Activated T-helper 2 cell treated with anti-CD3 and anti-CD28 coated beads, Interferon-gamma antibody, Interleukin-2, Interleukin-4, amounts not matched to agents 10 μg/mL and 5 μg/mL and 100 μg/mL, durations not matched to agents 14 hours and 24 hours and 36 hours (primary cell): ENCODE data around the gene CCDC85B. TPM values are rescaled to one million over a fixed set of nuclear protein-coding genes. Genes with fewer than 3 reads are reported as not detected.

Source experiments
- DNase-seq: peaks from one replicate; pipeline ENCODE4 v3.0.0; 2021; ENCODE audit warnings: low spot score
- H3K27ac Mint-ChIP-seq: one replicate; pipeline ENCODE4 v1.8.0; 2021; ENCODE audit warnings: mixed read lengths
- H3K27me3 Mint-ChIP-seq: one replicate; pipeline ENCODE4 v1.8.0; 2021; ENCODE audit warnings: low read depth, mixed read lengths
- H3K36me3 Mint-ChIP-seq: one replicate; pipeline ENCODE4 v1.8.0; 2021; ENCODE audit warnings: low read depth, mixed read lengths
- H3K4me1 Mint-ChIP-seq: one replicate; pipeline ENCODE4 v1.8.0; 2021; ENCODE audit warnings: low read depth, mixed read lengths
- H3K4me3 Mint-ChIP-seq: one replicate; pipeline ENCODE4 v1.8.0; 2021; ENCODE audit warnings: low read depth, mild to moderate bottlenecking, moderate library complexity, mixed read lengths
- H3K9me3 Mint-ChIP-seq: one replicate; pipeline ENCODE4 v1.8.0; 2021; ENCODE audit warnings: mixed read lengths
- intact Hi-C: fragments of 100-400 bp; cut with micrococcal nuclease; formaldehyde crosslinking; loops from one replicate; pipeline ENCODE4 v1.15.1; 2023
- total RNA-seq: library from RNA; stranded (reverse); gene quantifications from 2 replicates; pipeline ENCODE4 v1.2.3, GENCODE V29; 2022

The CCDC85B gene
- total RNA-seq, 1 donor from 2014 or later = 53.2 TPM

DNA sequence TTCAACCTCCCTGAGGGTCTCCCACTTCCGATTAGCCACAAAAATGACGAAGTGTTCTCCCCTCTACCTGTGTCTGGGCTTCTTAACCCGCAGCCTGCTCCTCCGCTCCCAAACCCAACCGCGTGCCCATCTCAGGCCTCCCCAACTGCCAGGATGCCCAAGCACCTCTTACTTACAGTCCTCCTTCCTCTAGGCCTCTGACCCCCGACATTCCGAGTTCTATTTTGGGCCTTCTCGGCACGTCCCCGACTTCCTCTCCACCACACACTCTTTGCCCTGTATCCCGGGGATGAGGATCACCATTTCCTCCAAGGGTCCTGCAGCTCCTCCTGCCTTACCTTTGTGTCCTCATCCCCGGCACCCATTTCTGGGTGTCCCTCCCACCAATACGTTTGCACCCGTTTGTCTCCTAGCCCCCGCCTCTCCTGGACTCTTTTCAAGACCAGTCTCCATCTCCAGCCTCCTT, 30.6 kb upstream of the CCDC85B start:
- Mint-ChIP-seq H3K36me3 (peaks cover 58% of the 10 kb centered on the region), H3K9me3 (no peaks in the 10 kb centered on the region), H3K27me3 (no peaks in the 10 kb centered on the region), H3K4me3 (peak overlapping the region; percentile 94), H3K4me1 (peaks cover 31% of the 10 kb centered on the region), H3K27ac (peak overlapping the region; percentile 97)
- intact Hi-C loops = loop anchor here (1.0 to 10.0 kb wide), 9 partner anchors 13 to 775 kb away; partner anchors contain the start of genes BANF1, C11orf68, CDCA5 and DRAP1
- no peak for DNase-seq

DNA sequence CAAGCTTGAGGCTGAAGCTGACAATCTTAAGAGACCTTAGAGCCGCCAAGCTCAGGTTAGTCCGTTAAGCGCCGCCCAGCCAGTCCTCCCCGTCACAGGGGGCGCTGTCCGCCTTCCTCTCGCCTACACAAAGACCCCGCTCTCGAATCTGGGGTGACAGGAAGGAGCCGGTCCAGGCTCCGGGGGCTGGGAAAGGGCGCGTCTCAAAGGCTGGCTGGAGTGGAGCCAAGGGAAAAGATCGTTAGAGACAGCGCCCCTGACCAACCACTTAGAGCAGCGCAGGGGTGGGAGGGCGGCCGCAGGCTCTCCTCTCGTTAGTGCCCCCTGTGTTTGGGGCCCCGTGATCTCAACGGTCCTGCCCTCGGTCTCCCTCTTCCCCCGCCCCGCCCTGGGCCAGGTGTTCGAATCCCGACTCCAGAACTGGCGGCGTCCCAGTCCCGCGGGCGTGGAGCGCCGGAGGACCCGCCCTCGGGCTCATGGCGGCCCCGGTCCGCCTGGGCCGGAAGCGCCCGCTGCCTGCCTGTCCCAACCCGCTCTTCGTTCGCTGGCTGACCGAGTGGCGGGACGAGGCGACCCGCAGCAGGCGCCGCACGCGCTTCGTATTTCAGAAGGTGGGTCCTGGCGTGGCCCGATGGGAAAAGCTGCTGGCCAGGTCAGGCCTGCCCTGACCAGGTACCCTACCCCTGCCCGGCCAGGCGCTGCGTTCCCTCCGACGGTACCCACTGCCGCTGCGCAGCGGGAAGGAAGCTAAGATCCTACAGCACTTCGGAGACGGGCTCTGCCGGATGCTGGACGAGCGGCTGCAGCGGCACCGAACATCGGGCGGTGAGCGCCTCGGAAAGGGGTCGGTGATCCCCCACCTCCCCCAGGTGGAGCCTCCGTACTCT, 30.0 kb upstream of the CCDC85B start, which contains the start of gene MUS81:
MUS81 (plus strand) TSS at position 156 of the 887 bp plus-strand sequence; CDS start at position 477, 321 bp downstream.
- Mint-ChIP-seq H3K4me1 (peaks cover 30% of the 10 kb centered on the region), H3K27me3 (no peaks in the 10 kb centered on the region), H3K4me3 (peak within 1 kb of the TSS; percentile 94), H3K36me3 (peaks cover 58% of the 10 kb centered on the region), H3K9me3 (no peaks in the 10 kb centered on the region), H3K27ac (peak within 1 kb of the TSS; percentile 97)
- intact Hi-C loops = loop anchor here (1.0 kb wide), 2 partner anchors 129 to 192 kb away; partner anchors contain the start of gene SF3B2
- DNase-seq = peak; percentile 94

DNA sequence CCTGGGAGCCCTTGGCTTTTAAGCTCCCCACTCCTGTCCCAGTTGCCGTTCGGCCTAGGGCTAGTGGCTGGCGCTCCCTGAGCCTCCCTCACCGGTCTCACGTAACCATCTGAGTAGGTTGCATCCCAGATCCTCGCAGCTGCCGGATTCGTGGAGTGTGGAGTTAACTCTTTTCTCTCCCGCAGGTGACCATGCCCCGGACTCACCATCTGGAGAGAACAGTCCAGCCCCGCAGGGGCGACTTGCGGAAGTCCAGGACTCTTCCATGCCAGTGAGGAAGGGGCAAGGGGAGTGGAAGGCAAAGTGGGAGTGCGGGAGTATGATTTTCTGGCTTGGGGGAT, 29.3 kb upstream of the CCDC85B start:
- peak overlapping the region; percentile 92 for H3K27ac Mint-ChIP-seq
- no peak for DNase-seq
- no peaks in the 10 kb centered on the region for H3K27me3 Mint-ChIP-seq
- peaks cover 53% of the 10 kb centered on the region for H3K36me3 Mint-ChIP-seq
- H3K4me3 Mint-ChIP-seq = peak overlapping the region; percentile 94
- intact Hi-C loops = no loop called here
- no peaks in the 10 kb centered on the region for H3K9me3 Mint-ChIP-seq
- peaks cover 25% of the 10 kb centered on the region for H3K4me1 Mint-ChIP-seq

DNA sequence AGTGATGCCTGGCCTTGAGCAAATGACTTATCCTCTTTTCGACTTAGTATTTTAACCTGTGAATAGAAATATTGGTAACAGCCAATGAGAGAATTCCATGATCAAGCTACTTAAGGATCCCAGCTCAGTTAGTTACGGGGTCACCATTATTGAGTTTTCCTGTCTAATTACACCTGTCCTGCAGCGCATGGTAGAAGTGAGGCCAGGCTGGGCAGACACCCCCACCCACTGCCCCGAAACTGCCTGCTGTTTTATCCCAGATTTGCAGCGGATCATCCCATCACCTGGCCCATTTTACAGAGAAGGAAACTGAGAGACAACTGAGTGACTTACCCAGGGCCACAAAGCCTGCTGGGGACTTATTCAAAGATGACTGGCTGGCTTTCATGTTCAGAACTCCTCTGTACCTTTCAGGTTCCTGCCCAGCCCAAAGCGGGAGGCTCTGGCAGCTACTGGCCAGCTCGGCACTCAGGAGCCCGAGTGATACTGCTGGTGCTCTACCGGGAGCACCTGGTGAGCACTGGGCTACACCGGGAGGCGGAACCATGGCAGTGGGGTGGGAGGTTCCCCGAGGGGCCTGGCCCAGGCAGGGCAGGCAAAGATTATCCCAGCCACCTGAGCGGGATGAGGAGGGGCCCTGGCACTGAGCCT, 28.8 kb upstream of the CCDC85B start:
- Mint-ChIP-seq H3K36me3 (peaks cover 48% of the 10 kb centered on the region), H3K27ac (peak overlapping the region; percentile 48), H3K9me3 (no peaks in the 10 kb centered on the region), H3K4me3 (peak overlapping the region; percentile 94), H3K4me1 (peaks cover 20% of the 10 kb centered on the region), H3K27me3 (no peaks in the 10 kb centered on the region)
- no peak for DNase-seq
- intact Hi-C loops = no loop called here

DNA sequence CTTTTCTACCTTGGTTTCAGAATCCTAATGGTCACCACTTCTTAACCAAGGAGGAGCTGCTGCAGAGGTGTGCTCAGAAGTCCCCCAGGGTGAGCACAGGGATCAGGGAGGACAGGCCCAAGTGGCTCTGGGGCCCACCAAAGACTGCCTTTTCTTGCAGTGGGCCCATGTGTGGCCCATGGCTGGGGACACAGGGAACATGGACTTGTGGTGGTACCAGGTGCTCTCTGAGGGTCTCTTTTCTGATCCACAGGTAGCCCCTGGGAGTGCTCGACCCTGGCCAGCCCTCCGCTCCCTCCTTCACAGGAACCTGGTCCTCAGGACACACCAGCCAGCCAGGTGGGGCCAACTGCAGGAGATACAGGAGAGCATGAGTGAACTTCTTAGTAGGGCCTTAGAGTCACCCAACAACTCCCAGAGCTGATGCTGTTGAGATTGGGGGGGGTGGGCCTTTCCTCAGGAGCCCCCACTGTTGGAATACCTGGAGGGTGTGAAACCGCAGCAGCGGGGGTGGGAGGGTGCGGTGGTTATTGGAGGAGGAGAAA, 28.2 kb upstream of the CCDC85B start:
- Mint-ChIP-seq H3K36me3 (peaks cover 47% of the 10 kb centered on the region), H3K27ac (no peak overlapping the region), H3K4me1 (peaks cover 18% of the 10 kb centered on the region), H3K9me3 (no peaks in the 10 kb centered on the region), H3K27me3 (no peaks in the 10 kb centered on the region), H3K4me3 (peak overlapping the region; percentile 94)
- intact Hi-C loops = no loop called here
- no peak for DNase-seq

DNA sequence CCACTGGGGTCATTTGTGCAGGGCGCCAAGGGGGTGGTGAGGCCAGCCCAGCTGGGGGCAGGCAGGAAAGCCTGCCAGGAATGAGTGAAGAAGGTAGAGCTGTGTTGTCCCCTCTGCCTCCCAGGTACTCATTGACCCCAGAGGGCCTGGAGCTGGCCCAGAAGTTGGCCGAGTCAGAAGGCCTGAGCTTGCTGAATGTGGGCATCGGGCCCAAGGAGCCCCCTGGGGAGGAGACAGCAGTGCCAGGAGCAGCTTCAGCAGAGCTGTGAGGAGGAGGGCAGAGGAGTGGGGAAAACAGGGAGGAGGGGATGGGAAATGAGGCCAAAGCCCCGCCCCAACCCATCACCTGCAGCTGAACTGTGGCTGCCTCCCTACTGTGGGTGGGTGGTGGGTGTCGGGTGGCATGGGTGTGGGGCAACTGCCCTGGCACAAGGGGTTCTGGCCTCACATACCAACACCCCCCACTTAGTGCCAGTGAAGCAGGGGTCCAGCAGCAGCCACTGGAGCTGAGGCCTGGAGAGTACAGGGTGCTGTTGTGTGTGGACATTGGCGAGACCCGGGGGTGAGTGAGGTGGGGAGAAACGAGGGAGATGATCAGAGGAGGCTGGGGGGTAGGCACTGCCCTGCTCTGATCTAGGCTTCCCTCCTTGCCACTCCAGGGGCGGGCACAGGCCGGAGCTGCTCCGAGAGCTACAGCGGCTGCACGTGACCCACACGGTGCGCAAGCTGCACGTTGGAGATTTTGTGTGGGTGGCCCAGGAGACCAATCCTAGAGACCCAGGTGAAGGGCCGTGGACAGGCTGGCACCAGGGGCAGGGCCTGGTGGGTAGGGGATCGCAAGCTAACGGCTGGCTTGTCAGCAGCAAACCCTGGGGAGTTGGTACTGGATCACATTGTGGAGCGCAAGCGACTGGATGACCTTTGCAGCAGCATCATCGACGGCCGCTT, 27.3 kb upstream of the CCDC85B start:
- H3K27me3 Mint-ChIP-seq = no peaks in the 10 kb centered on the region
- peaks cover 54% of the 10 kb centered on the region for H3K36me3 Mint-ChIP-seq
- DNase-seq = no peak
- peaks cover 18% of the 10 kb centered on the region for H3K4me1 Mint-ChIP-seq
- intact Hi-C loops = no loop called here
- H3K4me3 Mint-ChIP-seq = peak overlapping the region; percentile 94
- no peaks in the 10 kb centered on the region for H3K9me3 Mint-ChIP-seq
- no peak overlapping the region for H3K27ac Mint-ChIP-seq

DNA sequence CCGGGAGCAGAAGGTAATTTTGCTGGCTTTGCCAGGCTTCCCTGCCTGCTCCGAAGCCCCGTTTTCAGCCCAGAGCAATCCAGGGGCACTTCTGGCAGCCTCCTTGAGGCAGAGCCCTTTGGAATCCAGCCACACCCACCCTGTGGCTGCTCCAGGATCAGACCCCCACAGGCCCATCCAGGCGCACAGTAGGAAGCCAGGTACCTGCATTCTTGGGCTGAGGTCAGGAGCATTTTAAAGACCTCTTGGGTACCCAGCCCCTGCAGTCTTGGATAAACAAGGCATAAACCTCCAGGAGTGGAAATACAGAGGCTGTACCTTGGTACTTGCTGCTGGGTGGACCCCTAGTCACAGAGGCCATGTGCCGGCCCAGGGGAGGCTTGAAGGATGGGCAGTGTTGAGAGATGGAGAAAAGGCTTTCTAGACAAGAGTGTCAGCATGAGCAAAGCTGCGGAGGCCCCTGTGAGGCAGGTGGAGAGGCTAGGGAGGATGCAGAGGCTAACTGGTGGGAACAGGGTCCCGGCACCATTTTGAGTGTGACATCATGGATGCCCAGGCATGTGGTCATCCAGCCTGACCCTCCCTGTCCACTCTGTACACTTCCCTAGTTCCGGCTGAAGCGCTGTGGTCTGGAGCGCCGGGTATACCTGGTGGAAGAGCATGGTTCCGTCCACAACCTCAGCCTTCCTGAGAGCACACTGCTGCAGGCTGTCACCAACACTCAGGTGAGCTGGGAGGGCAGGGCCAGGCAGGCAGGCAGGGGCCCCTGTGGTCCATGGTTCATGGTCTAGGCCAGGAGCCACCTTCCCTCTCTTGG, 26.4 kb upstream of the CCDC85B start:
- peaks cover 11% of the 10 kb centered on the region for H3K4me1 Mint-ChIP-seq
- no peaks in the 10 kb centered on the region for H3K9me3 Mint-ChIP-seq
- no peak overlapping the region for H3K27ac Mint-ChIP-seq
- no peak overlapping the region for H3K4me3 Mint-ChIP-seq
- H3K36me3 Mint-ChIP-seq = peaks cover 57% of the 10 kb centered on the region
- DNase-seq = no peak
- intact Hi-C loops = no loop called here
- no peaks in the 10 kb centered on the region for H3K27me3 Mint-ChIP-seq

DNA sequence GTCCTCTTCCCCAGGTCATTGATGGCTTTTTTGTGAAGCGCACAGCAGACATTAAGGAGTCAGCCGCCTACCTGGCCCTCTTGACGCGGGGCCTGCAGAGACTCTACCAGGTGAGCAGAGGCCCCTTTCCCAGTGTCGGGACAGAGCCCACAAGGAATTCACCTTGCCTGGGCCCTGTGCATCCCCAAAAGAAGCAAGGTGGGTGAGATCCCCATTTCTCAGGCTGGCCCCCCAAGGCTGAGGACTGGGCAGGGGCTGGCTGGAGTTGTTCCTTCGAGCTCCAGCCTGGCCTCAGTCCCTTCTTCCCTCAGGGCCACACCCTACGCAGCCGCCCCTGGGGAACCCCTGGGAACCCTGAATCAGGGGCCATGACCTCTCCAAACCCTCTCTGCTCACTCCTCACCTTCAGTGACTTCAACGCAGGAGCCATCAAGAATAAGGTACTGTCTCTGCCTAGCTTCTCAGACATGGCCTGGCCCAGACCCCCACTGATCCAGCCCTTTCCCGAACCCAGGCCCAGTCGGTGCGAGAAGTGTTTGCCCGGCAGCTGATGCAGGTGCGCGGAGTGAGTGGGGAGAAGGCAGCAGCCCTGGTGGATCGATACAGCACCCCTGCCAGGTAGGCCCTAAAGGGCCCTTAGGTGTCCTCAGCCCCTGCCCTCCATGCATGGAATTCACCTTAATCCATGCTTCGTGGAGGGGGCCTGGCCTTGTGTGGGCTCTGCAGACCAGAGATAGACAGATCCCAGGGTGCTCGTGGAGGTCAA, 25.6 kb upstream of the CCDC85B start:
- H3K27me3 Mint-ChIP-seq = no peaks in the 10 kb centered on the region
- no peak overlapping the region for H3K4me3 Mint-ChIP-seq
- H3K36me3 Mint-ChIP-seq = peaks cover 57% of the 10 kb centered on the region
- H3K27ac Mint-ChIP-seq = no peak overlapping the region
- H3K9me3 Mint-ChIP-seq = no peaks in the 10 kb centered on the region
- intact Hi-C loops = no loop called here
- DNase-seq = no peak
- H3K4me1 Mint-ChIP-seq = peaks cover 9% of the 10 kb centered on the region

DNA sequence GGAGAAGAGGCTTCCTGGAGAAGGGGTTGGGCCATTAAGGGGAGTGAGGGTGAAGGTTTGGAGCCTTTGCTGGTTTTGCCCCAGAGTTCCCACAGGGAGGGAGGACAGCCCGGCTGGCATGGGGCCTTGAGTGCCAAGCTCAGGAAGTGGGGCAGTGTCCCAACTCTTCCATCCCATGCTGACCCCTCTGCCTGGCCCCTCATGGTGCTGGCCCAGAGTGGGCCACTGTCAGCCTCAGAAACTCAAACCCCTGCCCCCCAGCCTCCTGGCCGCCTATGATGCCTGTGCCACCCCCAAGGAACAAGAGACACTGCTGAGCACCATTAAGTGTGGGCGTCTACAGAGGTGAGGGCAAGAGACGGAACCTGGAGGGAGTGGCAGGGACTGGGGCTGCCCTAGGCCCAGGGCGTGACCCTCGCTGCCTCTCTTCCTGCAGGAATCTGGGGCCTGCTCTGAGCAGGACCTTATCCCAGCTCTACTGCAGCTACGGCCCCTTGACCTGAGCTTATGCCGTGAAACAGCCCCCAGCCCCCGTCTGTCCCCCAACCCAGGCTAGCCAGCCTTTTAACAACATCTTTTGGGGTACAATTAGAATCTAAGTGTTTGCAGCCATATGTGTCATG, 24.8 kb upstream of the CCDC85B start:
- no peak for DNase-seq
- Mint-ChIP-seq H3K27me3 (no peaks in the 10 kb centered on the region), H3K27ac (no peak overlapping the region), H3K4me3 (no peak overlapping the region), H3K36me3 (peaks cover 54% of the 10 kb centered on the region), H3K4me1 (peaks cover 10% of the 10 kb centered on the region), H3K9me3 (no peaks in the 10 kb centered on the region)
- intact Hi-C loops = no loop called here

DNA sequence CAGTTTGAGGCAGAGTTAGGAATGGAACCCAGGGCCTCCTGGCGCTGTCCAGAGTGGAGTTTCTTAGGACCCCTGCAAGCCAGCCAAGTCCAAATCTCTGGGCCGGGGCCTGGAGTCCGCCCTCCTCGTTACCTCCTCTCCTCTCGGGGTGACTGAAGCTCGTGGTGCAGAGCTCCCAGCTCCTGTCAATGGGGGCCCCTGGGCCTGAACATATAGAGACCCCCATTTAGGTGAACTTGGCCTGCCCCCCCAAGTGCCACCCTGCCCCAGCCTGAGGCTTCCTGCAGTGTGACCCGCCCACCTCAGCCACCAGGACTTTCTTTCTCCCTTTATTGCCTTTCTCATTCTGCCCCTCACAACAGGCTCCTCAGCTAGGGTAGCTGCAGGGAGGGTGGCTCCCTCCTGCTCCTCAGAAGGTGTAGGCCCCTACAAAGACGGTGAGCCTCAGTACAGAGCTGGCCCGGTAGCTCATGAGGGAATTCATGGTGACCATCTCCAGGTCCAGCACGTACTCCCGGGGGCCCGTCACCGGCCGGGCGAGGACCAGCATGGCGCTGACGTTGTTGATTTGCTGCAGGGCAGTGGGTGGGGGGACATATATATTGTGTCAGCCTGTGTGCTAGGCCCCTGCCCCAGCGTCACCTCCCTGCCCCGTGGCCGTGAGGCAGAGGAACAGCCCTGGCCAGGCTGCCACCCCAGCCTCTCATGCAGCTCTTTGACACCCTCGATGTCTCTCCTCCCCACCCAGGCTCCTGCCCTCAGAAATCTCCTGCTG, 23.8 kb upstream of the CCDC85B start:
- Mint-ChIP-seq H3K36me3 (peaks cover 52% of the 10 kb centered on the region), H3K4me3 (no peak overlapping the region), H3K4me1 (peaks cover 14% of the 10 kb centered on the region), H3K27ac (no peak overlapping the region), H3K9me3 (no peaks in the 10 kb centered on the region), H3K27me3 (no peaks in the 10 kb centered on the region)
- intact Hi-C loops = no loop called here
- DNase-seq = no peak
